Activated CD8-positive, alpha-beta memory T cell treated with anti-CD3 and anti-CD28 coated beads for 1 hour (primary cell): ENCODE data around the gene LYPD6B.

Experiments used
- DNase-seq, 2 donors: peaks; one replicate each; pipeline ENCODE4 v3.0.0-alpha.2; 2020; ENCODE audit warnings: low read depth in 1 of 2; ENCODE audit errors: extremely low read depth in 1 of 2

The LYPD6B gene

DNA sequence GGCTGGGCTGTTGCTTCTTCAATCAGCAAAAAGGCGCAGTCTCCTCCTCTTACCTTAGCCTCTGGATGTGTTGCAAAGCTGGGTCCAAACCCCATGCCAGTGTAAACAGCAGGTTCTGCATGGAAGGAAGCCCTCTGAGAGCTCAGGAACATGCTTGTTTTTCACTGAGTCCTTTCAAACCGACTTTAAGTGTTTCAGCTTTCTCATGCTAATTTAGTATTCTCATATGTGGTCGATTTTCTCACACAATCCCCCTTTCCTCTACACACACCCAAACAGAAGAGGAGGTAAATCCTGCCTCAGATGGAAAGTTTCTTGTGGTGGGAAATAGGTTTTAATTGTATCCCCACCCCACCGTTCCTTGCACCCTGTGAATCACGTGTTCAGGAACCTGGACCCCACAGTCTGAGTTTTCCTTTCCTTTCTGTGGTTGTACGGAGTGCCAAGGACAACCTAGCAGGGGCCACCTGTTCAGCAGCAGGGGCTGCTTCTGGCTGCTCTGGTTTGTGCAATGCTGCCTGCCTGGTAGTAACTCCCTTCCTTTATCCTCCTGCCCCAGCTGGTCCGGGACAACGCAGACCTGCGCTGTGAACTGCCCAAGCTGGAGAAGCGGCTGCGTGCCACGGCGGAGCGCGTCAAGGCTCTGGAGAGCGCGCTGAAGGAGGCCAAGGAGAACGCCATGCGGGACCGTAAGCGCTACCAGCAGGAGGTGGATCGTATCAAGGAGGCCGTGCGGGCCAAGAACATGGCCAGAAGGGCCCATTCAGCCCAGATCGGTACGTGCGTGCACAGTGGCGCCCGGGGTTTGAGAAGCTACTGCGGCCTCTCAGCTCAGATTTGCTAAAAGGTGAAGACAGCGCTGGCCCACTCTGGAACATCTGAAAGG is 28.7 kb upstream of the LYPD6B start:
- DNase-seq, result no peak

DNA sequence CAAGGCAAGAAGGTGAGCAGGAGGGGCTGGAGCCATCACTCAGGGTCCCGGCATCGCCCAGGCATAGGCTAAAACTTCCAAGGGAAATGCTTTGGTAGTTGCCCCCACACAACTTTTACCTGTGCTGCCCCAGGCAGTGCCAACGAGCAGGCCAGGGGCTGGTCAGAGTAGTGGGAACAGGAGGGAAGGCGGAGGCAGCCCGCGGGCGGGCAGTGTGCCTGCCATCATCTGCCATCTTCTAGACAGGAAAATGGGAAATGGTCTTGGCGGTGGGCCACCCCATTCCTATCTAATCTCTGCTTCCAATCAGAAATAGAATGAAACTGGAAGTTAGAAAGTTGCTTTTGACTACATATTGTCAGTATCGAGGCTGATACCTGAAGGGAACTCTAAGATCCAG is 26.0 kb upstream of the LYPD6B start:
- DNase-seq, result no peak

DNA sequence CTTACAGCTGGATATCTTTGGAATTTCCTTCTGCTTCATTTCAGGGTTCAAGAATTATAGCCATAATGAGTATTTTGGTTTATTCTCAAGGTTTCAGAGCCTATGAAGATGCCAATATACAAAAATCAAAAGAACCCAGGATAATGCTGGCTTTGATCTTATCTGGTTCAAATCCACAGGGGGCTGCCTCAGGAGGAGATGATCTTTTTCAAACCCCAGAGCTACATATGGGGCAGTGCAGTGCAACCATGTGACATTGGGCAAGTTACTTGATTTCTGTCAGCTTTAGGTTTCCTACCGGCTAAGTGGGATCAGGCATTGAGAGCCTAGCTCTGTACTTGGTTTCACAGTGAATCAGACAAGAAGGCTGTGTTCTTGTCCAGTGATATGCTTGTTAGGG is 23.0 kb upstream of the LYPD6B start:
- no peak for DNase-seq

DNA sequence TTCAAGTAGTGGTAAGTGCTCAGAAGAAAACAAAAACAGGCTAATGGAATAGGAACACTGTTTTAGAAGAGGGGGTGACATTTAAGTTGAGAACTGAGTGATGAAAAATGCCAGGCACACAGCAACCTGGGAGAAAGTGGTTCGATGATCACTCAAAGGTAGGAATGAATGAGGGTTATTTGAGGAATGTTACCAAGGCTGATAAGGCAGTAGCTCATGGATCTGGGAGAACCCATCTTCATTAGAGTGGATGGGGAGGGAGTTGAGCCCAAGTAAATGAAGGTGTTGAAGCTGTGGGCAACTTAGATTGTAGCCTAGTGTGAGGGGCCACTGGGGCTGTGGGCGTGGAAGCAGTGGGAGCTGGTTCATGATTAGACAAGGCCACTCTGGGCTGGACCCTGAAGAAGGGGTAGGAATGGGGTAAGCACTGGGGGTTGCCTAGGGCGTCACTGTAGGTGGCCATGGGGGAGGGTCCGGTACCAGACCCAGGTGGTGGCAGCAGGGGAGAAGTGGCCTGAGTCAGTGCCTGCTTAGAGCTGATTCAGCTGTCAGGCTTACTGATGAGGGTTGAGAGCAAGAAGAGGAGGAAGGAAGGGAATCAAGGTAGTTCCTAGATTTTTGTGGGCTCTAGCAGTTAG is 22.5 kb upstream of the LYPD6B start:
- no peak for DNase-seq

DNA sequence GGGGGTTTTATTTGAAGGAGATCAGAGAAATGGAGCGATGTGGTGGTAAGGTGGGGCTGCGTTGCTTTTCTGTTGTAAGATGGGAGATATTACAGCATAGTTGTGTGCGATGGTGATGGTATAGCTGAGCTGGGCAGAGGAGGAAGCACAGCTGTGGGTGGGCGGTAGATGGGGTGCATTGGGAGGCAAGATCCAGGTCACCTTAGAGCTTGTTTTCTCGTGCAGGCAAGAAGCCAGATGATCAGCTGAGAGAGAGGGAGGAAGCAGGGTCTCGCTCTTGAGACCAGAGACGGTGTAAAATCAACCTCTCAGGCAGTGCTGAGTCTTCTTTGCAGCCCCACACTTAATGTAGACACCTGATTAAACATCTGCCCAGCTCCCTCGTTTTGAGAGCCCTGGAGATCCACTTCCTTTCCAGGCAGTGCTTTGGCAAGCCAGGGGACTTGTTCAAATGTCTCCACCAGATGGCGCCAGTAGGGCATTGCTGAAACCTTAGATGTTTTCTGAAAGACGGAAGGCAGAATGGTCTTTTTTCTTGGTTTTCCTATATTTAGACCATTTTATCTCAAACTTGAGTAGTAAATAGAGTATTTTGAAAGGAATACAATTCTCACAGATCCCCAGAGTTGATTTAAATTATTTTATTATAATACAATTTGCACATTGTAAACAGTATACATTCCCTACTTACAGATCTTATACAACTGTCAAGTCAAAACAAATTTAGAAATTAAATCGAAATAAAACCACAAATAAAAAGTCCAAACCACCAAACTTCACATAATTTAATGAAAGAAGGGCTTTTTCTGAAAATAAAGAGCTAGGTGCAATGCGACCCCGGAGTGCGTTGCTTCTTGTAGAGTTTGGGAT is 21.1 kb upstream of the LYPD6B start:
- peak; percentile 30 to 57 for DNase-seq

DNA sequence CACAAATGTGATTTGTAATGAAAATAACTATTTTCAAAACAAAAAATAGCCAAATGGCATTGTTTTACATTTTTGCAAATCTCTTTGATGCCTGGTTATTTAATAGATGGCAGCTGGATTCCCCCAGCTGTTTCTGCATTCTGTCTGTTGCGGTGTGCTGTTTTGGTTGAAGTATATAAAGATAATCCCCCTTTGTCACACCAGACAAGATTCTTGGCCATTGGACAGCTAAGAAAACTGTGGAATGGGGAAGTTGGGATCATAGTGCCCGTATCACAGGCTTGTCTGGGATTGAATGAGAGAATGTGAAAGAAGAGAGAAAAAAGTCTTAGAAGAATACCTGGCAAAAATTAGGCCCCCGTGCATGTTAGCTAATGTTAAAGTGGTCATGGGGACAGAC is 19.5 kb upstream of the LYPD6B start:
- no peak for DNase-seq

DNA sequence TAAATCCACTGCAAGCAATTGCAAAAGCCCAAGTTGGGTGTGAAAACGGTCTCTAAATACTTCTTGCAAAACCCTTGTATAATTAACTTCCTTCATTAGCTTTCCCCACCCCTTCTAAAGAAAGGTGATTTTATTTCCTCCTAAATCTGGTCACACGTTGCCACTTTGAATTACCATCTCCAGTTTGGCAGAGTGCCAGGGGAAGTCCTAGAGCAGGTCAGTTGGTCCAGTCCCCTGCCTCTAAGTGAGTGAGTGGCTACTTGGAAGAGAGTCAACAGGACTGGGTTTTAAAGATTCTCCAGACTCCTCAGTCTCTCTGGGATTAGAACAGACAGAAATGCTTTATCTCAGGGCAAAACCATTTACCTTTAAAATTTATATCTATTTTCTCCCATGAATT is 18.7 kb upstream of the LYPD6B start:
- no peak for DNase-seq

DNA sequence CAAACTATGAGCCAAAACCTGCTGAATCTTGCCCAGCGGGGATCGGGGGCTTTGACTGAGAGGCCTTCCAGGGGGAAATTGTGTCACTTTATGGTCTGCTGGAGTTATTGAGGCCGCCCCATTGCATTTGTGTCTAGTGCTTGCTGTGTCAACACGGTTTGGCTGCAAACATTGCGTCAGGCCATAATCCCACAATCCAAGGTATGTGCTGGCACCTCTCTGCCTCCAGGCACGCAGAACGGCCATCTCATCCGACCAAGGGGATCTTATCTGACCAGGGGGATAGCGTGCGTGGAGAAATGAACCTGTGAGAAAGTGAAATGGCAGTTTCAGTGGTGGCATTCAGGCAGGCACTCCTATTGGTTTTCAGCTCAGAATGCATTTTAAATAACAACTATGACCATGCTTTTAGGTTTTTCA is 18.1 kb upstream of the LYPD6B start:
- DNase-seq, result no peak

DNA sequence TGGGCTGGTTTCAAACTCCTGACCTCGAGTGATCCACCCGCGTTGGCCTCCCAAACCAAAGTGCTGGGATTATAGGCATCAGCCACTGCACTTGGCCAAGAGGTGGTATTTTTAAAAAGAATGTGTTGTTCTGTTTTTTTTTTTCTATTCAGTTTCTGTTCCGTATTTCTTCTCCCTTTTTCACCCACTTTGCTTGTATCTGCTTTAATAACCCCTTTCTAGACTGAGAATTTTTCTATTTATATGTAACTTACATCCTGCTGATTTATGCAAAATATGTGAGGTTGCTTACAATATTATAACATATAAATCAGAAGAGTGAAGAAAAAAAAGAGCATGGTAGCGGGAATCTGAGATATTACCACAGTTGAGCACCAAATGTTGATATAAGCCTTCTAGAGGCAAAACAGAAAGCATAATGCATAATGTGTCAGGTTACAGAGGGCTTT is 17.2 kb upstream of the LYPD6B start:
- no peak for DNase-seq

DNA sequence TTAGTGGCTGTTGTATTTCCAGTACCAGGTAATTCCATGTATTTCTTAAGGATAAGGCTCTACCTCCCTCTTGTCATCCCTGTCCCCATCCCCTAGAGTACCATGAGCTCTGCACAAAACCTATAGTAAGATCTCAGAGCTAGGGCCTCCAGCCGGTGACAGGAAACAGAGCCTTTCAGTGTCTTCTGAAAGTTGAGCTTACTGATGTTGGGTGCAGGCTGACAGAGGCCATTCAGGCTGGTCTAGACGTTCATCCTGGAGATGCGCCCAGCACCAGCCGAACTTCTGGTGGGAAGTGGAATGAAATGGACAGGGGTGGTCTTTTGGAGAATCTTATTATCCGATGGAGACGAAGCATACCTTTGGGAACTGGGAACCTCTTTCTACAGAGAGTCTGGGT is 16.7 kb upstream of the LYPD6B start:
- DNase-seq, result no peak

DNA sequence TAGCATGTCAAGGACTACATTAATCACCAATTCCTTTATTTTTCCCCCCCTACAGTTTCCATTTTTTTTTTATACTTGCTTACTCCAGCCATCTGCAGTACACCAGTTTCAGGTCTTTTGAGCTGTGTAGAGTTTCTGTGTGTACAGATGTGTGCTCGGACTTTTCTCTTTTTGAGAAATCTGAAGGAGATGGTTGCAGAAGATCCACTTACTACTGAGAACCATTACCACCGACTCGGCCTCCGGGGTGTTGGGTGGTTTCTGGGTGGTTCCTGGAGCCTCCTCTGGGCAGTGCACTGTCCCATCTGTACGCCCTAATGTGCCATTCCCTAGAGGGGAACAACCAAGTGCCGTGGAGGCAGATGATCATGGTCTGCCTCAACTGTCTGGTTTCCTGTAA is 15.4 kb upstream of the LYPD6B start:
- no peak for DNase-seq

DNA sequence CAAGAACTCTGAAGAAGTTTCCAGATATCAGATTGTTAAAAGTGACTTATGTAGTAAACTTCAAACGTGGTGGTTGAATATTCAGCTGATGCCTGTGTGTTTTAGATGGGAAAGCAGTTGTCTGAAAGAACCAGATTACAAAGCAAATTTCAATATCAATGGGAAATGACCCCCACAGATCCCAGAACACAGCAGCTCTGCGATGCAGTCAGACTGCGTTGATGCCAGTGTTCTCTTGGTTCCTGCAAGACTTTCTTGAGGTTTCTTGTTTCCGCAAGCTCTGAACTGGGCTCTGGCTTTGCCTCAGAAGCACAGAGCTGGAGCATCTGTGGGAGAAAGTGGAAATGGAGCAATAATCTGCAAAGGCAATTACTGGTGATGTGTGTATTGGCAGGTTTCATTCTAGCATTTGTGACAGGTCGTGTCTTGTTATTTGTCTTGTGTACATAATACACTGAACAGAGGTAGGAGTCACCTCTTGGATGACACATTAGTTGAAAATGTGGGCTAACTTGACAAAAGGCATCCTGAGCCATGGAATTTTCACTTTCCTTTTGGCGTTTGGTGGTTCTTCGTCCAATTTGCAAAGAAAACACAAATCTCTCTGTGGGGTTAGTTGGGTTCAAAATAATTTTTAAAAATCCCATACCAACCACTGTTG is 10.8 kb upstream of the LYPD6B start:
- DNase-seq, result no peak

DNA sequence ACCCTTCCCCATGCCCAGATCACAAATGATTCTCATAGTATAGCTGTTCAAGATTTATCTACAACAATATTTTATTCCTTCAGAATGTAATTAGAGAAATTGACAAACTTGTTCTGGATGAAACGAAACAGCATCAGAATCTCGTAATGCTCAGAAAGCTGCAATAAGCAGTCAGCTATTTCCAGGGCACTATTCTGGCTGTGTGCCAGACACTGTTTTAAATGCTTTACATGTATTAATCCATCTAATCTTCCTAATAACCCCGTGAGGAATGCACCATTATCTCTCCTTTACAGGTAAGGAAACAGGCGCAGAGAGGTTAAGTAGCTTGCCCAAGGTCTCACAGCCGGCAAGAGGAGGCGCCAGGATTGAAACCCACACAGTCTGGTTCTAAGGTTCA is 10.1 kb upstream of the LYPD6B start:
- DNase-seq, result no peak

DNA sequence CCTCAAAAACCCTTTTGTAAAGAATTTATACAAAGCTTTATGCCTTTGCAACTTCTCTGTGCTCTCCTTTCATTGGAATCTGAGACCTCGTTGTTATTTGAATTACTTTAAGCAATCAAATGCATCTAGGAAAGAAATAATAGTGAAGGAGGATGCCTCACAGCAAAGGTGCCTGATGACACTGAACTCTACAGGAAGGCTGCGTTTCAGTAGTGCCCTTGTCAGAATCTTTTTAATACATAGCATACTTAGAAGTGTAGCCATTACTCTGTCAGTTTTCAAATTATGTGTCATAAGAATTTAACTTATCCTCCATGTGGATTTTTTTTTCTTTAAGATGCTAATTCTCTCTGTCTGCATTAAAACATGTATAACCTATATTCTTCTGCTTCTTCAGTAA is 9.6 kb upstream of the LYPD6B start:
- DNase-seq, result no peak

DNA sequence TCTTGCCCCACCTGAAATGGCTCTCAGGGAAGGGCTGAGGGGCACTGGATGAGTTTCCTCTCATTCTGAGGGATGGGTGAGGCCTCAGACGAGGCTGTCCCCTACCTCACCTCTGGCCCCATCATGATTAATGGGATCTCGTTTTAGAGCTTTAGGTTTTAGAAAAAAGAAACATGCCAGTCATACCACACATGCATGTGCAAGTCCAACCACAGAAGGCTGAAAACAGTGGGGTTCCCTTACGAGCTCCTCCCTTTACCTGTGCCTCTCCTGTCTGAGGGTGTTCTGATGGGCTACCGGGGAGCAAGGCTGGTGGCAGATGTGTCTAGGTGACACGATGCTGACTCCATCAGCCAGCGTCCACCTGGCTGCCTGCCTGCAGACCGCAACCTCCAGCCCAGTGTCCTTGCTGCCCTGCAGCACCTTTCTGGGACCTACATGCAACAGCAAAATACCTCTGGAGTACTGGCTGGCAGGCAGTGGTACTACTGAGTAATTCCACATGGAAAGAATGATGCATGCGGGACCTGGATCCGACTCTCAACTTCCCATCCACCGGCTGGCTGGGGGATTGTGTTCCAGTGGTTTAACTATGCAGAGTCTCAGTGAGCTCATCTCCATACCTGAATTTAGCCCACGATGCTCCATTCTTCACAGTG is 9.1 kb upstream of the LYPD6B start:
- no peak for DNase-seq

DNA sequence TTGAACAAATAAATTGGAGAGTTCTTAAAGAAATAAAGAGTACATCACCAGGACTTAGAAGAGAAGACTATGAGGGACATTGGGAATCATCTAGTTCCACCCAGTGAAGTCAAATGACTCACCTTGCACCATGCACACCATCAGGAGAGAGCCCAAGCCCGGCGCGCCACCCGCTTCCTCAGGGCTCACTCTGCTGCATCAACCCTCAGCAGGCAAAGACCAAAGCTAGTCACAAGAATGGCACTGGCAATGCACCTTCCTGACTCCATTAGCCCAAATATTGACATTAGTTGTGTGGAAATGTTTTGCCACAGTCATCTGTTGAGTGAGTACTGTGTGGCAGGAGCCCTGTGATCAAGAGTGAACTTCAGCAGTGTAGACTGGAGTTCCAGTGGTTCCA is 7.1 kb upstream of the LYPD6B start:
- no peak for DNase-seq

DNA sequence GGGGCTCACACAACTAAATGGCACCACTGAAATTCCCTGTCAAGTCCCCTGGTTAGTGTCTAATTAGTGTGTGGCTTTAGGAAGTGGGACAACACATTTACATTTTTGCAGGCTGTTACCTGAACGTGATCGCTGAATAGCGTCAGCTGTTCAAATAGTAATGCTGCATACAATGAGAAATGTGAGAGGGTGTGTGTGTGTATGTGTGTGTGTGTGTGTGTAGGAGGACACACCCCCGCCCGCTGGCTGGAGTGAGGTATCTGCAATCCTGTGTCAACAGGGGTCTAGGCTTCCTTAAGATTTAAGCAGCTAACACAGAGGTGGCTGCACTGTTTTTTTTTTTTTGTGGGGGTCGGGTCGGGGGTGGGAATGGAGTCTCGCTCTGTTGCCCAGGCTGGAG is 4.8 kb upstream of the LYPD6B start:
- DNase-seq, result no peak

DNA sequence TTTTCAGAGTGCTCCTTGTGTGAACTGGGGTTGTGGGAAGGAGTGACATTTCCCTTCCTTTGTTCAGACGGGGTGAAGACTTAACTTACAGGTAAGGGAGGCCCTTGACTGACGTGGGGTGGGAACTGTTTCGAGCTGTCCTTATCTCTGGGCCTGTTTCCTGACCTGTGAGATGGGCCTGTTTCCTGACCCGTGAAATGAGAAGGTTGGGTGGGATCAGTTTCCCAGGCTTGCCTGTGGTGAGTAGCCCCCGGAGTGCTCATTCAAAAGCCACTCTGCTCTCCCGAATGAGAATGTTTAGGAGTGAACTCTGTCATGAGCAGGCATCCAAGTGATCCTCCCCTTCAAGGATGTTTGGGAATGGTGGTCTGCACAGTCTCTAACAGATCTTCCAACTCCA is 4.1 kb upstream of the LYPD6B start:
- DNase-seq, result no peak

DNA sequence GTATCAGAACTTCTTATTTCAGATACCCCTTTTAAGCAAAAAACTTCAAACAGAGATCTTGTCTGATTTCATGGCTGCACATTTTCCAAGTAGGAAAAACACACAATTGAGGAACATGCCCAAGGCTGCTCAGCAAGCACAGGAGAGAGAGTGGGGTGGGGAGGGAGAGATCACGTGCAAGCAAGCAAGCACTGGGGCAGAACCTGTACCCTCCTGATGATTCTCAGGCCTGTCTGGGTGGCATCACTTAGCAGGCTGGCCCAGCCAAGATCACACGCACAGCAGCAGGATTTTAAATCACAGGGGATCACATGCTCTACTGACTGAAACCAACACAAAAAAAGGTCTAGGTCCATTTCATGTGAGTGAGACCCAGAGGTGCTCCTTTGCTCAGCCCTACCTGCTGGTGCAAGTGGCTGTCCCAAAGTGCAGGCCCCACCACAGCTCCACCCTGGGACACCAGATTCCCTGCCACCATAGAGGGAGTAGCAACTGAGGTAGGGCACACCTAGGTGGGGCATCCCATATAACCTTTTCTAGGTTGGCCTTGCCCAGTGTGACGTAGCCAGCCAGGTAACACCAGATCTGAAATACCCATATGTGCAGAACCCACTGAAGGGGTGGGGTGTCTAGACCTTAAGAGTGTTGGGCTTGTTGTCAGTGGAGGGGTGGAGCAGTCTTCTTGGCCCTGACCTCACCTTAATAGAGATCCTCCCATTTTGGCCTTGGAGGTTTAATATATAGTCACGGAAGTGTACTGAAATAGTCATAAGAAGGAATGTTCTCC is 1.8 kb upstream of the LYPD6B start:
- no peak for DNase-seq

DNA sequence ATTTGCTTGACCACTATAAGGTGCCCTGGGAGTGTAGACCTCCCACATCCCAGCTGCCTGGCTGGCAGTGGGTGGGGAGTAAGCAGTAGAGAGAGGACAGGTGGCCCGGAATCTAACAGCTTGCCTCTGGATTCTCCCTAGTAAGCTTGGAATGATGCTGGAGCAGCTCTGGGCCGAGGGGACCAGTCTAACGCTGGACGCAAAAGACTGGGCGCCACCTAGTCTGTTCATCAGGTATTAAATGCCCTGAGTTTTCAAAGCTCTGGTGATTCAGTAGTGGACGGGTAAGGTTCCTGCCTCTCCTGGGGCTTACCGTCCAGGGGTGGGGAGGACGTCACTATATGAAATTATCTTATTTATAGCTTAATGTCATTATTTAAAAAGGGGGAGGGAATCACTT is 648 bp upstream of the LYPD6B start:
- DNase-seq, result no peak
